ENCODE results near the gene GSC2. TPM values are rescaled to one million over a fixed set of nuclear protein-coding genes. Genes with fewer than 3 reads are reported as not detected.

The GSC2 gene
- total RNA-seq, 1 donor from 2014 or later, result not detected

DNA sequence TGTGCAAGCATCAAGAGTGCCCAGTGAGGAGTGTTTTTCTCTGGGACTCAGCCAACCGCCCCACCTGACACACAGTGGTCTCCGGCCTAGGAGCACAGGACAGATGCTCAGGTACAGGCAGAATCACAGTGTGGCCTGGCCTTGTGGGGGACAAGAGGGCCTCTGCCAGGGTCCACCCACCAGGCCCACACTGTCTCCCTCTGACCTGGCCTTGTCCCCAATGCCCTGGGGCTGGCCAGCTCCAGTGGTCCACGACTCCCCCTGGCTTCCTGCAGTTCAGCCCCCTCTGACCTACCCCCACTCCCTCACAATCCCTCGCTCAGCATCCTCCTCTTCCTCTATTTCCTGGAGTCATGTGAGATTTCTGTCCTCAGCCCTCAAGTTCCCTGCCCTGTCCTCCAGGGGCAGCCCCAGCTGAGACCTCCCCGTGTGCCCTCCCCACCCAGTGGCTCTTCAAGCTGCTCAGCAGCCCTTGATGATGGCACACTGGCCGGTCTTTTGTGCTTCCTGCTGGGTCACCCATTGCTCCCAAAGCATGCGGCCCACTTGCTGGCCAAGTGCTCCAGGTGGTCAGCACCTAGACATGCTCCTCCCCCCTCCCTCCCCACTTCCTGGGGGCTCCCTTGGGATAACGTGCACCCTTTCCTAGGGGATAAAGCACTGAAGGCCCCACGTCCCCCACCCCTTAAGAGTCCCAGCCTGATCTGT lies 17.2 kb downstream of the GSC2 start:
- TF ChIP-seq, protein P1, sequence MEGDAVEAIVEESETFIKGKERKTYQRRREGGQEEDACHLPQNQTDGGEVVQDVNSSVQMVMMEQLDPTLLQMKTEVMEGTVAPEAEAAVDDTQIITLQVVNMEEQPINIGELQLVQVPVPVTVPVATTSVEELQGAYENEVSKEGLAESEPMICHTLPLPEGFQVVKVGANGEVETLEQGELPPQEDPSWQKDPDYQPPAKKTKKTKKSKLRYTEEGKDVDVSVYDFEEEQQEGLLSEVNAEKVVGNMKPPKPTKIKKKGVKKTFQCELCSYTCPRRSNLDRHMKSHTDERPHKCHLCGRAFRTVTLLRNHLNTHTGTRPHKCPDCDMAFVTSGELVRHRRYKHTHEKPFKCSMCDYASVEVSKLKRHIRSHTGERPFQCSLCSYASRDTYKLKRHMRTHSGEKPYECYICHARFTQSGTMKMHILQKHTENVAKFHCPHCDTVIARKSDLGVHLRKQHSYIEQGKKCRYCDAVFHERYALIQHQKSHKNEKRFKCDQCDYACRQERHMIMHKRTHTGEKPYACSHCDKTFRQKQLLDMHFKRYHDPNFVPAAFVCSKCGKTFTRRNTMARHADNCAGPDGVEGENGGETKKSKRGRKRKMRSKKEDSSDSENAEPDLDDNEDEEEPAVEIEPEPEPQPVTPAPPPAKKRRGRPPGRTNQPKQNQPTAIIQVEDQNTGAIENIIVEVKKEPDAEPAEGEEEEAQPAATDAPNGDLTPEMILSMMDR (IDR thresholded peaks at IDR 0.05; ENCODE audit: insufficient read depth, low read length, severe bottlenecking), result no peak
- Histone ChIP-seq H3K36me3 (ENCODE audit: control insufficient read depth, insufficient read depth, low read length) (peaks cover 21% of the 10 kb centered on the region), H3K27me3 (ENCODE audit: control insufficient read depth, insufficient read depth, low read length) (no peaks in the 10 kb centered on the region), H3K4me3 (ENCODE audit: low read depth, low read length) (no peak overlapping the region)
- DNase-seq (ENCODE audit: low read depth) (no peak), FAIRE-seq (peak; percentile 58)

DNA sequence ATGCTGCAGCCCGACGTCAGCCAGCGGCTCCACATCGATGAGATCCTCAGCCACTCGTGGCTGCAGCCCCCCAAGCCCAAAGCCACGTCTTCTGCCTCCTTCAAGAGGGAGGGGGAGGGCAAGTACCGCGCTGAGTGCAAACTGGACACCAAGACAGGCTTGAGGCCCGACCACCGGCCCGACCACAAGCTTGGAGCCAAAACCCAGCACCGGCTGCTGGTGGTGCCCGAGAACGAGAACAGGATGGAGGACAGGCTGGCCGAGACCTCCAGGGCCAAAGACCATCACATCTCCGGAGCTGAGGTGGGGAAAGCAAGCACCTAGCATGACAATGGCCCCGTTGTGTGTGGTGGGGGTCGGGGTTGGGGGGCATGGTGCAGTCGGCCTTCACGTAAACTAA lies 17.9 kb downstream of the GSC2 start:
- TF ChIP-seq, protein P1 (IDR thresholded peaks at IDR 0.05; ENCODE audit: insufficient read depth, low read length, severe bottlenecking), result no peak
- peaks cover 15% of the 10 kb centered on the region for H3K36me3 ChIP-seq (ENCODE audit: control insufficient read depth, insufficient read depth, low read length)
- no peaks in the 10 kb centered on the region for H3K27me3 ChIP-seq (ENCODE audit: control insufficient read depth, insufficient read depth, low read length)
- FAIRE-seq (no peak), DNase-seq (ENCODE audit: low read depth) (no peak)
- H3K4me3 ChIP-seq (ENCODE audit: low read depth, low read length), result no peak overlapping the region

DNA sequence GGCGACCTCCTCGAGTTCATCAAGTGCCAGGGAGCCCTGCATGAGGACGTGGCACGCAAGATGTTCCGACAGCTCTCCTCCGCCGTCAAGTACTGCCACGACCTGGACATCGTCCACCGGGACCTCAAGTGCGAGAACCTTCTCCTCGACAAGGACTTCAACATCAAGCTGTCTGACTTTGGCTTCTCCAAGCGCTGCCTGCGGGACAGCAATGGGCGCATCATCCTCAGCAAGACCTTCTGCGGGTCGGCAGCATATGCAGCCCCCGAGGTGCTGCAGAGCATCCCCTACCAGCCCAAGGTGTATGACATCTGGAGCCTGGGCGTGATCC lies 18.4 kb downstream of the GSC2 start:
- Histone ChIP-seq H3K36me3 (ENCODE audit: control insufficient read depth, insufficient read depth, low read length) (peaks cover 14% of the 10 kb centered on the region), H3K4me3 (ENCODE audit: low read depth, low read length) (no peak overlapping the region), H3K27me3 (ENCODE audit: control insufficient read depth, insufficient read depth, low read length) (no peaks in the 10 kb centered on the region)
- DNase-seq (ENCODE audit: low read depth), result no peak
- FAIRE-seq, result peak; percentile 52
- TF ChIP-seq, protein P1 (IDR thresholded peaks at IDR 0.05; ENCODE audit: insufficient read depth, low read length, severe bottlenecking), result no peak

DNA sequence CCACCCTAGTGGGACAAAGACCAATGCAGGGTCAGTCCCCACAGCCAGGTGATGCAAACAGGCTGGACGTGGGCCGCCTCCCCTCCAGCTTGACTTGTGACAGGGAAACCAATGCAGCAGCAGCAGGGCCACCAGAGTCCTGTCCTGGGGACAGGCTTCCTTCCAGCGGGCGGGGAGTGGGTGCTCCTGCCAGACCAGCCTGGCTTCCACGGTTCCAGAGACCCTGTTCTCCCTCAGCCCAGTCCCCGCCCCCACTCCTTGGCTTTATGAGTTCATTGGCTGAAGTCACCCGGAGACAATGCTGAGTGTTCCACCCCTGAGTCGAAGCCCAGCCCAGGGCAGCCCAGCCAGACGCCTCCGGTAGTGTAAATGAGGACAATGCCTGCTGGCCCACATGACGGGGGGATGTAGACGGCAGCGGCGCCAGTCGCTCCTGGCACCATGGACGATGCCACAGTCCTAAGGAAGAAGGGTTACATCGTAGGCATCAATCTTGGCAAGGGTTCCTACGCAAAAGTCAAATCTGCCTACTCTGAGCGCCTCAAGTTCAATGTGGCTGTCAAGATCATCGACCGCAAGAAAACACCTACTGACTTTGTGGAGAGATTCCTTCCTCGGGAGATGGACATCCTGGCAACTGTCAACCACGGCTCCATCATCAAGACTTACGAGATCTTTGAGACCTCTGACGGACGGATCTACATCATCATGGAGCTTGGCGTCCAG lies 19.0 kb downstream of the GSC2 start, which contains the start of gene TSSK2:
TSS of gene TSSK2 (plus strand) at position 350 of the 726 bp plus-strand sequence. CDS start at position 442, 92 bp downstream.
- TF ChIP-seq, protein P1 (IDR thresholded peaks at IDR 0.05; ENCODE audit: insufficient read depth, low read length, severe bottlenecking), result no peak
- DNase-seq (ENCODE audit: low read depth) (no peak), FAIRE-seq (no peak)
- H3K27me3 ChIP-seq (ENCODE audit: control insufficient read depth, insufficient read depth, low read length), result no peaks in the 10 kb centered on the region
- H3K36me3 ChIP-seq (ENCODE audit: control insufficient read depth, insufficient read depth, low read length), result peaks cover 11% of the 10 kb centered on the region
- no peak within 1 kb of the TSS for H3K4me3 ChIP-seq (ENCODE audit: low read depth, low read length)

DNA sequence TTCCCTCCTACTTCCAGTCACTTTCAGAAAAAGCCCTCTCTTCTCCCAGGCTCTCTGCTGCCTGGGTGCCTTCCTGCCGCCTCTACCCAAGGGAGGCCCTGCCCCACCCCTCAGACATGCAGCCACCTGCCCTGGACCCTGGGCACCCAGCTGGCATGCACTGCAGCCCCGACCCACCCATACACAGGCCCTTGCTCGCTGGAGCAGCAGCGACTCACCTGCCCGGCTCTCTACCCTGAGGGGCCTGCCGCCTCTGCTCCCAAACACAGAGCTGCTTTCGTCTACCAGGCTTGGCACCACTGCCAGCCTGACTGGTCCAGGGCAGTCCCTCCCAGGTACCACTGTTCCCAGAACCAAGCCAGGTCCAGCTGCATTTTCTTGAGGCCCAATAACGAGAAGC lies 20.2 kb downstream of the GSC2 start:
- TF ChIP-seq, protein P1 (IDR thresholded peaks at IDR 0.05; ENCODE audit: insufficient read depth, low read length, severe bottlenecking), result no peak
- Histone ChIP-seq H3K27me3 (ENCODE audit: control insufficient read depth, insufficient read depth, low read length) (no peaks in the 10 kb centered on the region), H3K36me3 (ENCODE audit: control insufficient read depth, insufficient read depth, low read length) (peaks cover 7% of the 10 kb centered on the region), H3K4me3 (ENCODE audit: low read depth, low read length) (no peak overlapping the region)
- FAIRE-seq (no peak), DNase-seq (ENCODE audit: low read depth) (peak; percentile 81)
